Activated CD4-positive, alpha-beta T cell treated with anti-CD3 and anti-CD28 coated beads for 4 hours (primary cell): ENCODE data around the gene NETO1.

Experiments
- DNase-seq, 2 donors: peaks; one replicate each; pipeline ENCODE4 v3.0.0-alpha.2; 2020

The NETO1 gene

DNA sequence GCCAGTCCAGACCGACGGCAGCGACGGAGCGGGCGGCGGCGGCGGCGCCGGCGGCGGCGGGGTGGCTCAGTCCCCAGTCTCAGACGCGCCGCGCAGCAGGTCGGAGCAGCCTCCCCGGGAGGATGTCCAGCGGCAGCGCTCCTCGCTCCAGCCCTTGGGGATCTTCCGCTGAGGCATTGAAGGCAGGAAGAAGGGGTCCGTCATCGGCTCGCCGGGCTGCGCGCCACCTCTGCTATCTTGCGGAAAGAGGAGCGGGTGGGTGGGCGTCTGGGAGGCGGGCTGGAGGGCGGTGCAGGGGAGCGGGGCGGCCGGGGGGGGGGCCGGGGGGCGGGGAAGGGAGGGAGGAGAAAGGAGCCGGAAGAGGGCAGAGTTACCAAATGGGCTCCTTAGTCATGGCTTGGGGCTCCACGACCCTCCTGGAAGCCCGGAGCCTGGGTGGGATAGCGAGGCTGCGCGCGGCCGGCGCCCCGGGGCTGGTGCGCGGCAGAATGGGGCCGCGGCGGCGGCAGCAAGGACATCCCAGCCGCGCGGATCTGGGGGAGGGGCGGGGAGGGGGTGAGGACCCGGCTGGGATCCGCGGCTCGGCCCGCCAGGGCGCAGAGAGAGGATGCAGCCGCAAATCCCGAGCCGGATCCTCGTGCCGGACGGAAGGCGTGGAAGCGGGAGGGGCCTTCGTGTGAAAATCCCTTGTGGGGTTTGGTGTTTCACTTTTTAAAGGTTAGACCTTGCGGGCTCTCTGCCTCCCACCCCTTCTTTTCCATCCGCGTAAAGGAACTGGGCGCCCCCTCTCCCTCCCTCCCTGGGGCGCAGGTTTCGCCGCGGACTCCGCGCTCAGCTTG is at the start of gene NETO1:
TSS of gene NETO1 (minus strand) at position 242 of the 839 bp plus-strand sequence. CDS start 696 bp downstream, outside the sequence.
- DNase-seq, result no peak

DNA sequence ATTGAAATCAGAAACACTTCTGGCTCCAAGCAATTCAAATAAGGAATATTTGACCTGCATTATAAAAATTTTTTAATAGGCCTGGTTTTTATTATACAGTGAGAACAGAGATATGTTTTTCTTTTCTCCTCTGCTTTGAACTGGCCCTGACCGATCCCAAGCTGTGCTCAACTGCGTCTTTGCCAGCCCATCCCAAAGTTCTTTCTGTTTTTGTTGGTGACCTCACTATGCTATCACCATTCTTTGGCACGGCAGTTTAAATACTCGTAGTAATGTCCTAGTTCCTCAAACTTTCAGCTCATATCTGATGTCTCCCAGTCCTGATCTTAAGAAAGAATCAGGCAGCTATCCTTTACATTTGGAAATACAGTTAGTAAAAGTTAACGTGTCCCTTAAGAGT is 42.3 kb upstream of the NETO1 start:
- DNase-seq, result no peak

GRCh38 chr18:72908181-72908580 is 40.4 kb upstream of the NETO1 start:
- no peak for DNase-seq

- no peak for DNase-seq
Measured at GRCh38 chr18:72903033-72903432, 35.2 kb upstream of the NETO1 start.

DNA sequence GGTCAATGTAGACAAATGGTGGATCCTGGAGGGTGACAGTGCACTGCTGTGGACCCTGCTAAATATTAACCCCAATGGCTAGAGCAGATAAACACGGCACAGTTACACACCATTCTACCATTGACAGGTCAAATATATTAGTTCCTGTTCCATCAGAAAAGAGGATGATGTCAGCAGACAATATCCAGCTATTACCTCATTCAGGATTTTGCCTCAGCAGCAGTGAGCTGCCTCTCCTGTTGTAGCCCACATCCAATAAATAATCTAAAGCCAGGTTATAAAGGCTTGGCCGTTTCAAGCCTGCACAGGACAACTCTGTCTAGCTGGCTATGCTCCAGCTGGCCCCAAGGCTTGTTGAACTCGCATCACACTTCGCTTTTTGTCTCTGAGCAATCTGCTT is 31.6 kb upstream of the NETO1 start:
- no peak for DNase-seq

- no peak for DNase-seq
Measured at GRCh38 chr18:72898870-72899269, 31.1 kb upstream of the NETO1 start.

DNA sequence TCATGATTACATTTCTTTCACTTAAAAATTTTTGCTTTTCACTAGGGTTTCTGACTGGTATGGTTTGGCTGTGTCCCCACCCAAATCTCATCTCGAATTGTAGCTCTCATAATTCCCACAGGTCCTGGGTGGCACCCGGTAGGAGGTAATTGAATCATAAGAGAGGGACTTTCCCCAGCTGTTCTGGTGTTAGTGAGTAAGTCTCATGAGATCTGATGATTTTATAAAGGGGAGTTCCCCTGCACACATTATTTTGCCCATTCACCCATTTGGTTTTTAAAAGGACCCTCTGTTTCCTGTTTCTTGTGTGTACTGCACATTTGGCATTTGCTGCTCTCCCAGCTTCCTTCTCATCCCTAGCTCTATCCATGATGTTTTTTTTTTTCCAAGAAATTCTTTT is 27.8 kb upstream of the NETO1 start:
- no peak for DNase-seq

DNA sequence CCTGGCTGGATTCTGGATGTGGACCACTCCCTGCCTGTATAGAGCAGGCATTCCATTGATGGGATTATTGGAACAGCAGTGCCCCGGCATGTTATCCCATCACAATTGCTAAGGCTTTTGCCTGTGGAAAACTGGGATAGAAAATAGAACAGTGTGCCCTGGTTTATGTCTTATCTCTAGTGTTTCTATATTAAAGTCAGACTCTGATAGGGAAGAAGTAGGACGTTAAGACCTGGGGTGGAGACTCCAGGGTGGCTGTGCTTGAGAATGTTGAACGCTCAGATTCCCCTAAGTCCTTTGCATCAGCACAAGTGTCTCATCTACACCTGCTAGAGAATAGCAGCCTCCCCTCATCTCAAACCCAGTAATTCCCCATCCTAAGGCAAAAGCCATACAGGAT is 10.8 kb upstream of the NETO1 start:
- DNase-seq, result no peak

- no peak for DNase-seq
Measured at GRCh38 chr18:72878143-72878542, 10.4 kb upstream of the NETO1 start.

DNA sequence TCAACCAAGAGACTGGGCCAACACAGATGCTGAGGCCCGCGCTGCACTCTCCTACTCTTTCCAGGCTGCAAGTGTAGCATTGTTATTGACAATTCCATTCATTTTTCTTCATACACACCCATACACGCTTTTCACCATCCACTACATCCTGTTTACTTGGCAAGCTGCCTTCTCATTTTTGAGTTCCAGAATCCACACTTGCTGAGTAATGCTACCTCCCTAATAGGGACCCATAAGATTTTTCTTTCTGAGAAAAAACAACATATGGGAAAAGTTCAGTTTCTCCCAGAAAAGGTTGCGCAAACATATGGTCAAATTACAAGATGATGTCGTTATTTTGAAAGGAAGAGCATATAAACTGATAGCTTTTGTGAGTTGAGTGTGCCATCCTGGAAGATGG is 3.3 kb upstream of the NETO1 start:
- no peak for DNase-seq

GRCh38 chr18:72869226-72870185 is 1.7 kb upstream of the NETO1 start:
- DNase-seq, result no peak

DNA sequence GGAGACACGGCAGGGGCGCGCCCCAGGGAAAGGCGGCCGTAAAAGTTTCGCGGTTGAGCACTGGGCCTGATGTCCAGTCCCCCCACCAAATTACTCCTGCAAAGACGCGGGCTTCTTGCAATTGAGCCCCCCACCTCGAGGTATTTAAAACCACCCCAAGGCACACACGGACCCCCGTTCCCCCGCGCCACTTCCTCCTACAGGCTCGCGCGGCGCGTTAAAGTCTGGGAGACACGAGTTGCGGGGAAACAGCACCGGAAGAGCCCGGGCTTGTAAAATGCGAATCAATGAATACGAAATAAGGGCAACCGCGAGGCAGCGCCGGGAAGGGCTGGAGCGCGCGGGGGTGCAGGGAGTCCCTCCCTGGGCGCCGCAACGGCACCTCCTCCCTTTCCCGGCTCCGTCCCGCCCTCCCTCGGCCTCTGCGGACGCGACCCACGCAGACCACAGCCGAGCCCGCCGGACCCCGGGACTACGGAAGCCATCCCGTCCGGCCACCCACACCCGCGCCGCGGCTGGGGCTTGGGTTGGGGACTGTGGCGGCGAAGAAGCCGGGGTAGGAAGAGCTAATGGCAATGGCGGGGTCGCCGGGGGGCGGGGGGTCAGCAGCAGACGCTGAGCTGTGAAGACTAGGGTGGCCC is 918 bp upstream of the NETO1 start:
- no peak for DNase-seq

- DNase-seq, result no peak
Measured at GRCh38 chr18:72866901-72867745, 664 bp downstream of the NETO1 start.

- no peak for DNase-seq
Measured at GRCh38 chr18:72866442-72866900, 1.3 kb downstream of the NETO1 start.

- no peak for DNase-seq
Measured at GRCh38 chr18:72863754-72864153, 4.0 kb downstream of the NETO1 start.

- DNase-seq, result no peak
Measured at GRCh38 chr18:72859088-72859487, 8.7 kb downstream of the NETO1 start.

DNA sequence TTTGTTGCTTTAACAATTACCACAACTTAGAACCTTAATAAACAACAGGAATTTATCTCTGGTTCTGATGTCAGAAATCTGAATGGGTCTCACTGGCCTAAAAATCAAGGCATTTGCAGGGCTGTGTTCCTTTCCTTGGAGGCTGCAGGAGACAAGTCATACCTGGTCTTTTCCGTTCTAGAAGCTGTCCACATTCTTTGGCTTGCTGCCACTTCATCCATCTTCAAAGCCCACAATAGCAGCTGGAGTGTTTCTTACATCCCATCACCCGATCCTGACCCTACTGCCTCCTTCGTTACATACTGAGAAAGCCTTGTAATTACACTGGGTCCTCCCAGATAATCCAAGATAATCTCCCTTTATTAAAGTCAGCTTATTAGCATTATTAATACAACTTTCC is 18.1 kb downstream of the NETO1 start:
- DNase-seq, result no peak

- DNase-seq, result no peak
Measured at GRCh38 chr18:72848503-72849237, 19.1 kb downstream of the NETO1 start.

DNA sequence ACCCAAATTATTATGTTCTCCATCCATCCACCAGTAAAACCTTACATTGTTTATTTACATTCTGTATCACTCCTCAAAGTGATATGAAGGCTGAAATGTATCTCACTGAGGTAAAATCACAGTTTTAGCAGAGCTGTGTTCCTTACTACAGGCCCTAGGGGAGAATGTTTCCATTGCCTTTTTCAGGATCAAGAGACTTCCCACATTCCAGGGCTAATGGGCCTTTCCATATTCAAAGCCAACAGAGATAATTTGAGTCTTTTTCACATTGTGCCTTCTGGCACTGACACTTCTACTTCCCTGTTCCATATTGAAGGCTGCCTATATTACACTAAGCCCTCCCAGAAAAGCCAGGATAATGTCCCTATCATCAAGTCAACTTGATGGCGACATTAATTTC is 20.0 kb downstream of the NETO1 start:
- no peak for DNase-seq

GRCh38 chr18:72846736-72847533 is 20.9 kb downstream of the NETO1 start:
- DNase-seq, result no peak

GRCh38 chr18:72843743-72844142 is 24.0 kb downstream of the NETO1 start:
- no peak for DNase-seq
